ENCODE measurements around the gene RAP2B.
"Not testable (repeated sequence)": the region's sequence is repeated elsewhere in the genome, so short reads cannot be mapped to it uniquely, and the experiment has no call there.

RAP2B gene

GRCh38 chr3:153161714-153162512, at the start of gene RAP2B:
Gene RAP2B, plus strand, starts transcription at chr3:153162226. Its CDS starts 468 bp downstream, at chr3:153162694.
- DNase-seq = peak; percentile 89

DNA sequence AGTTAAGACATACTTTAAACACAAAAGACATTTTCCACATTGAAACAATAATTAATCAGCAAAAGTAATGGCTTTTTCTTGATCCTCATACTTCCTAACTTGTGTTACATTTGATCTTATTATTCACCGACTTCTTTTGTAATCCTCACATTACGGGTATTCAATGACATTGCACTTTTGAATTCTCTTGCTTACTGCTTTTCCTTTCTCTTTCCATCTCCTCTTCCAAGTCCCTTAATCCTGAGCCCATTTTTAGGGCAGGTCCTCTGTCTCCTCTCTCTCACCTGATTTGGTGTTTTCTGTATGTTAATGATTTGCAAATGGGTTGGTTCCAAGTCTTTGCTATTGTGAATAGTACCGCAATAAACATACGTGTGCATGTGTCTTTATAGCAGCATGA, 48.5 kb upstream of the RAP2B start:
- no peak for DNase-seq

DNA sequence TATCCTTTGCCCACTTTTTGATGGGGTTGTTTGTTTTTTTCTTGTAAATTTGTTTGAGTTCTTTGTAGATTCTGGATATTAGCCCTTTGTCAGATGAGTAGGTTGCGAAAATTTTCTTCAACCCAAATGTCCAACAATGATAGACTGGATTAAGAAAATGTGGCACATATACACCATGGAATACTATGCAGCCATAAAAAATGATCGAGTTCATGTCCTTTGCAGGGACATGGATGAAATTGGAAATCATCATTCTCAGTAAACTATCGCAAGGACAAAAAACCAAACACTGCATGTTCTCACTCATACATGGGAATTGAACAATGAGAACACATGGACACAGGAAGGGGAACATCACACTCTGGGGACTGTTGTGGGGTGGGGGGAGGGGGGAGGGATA, 47.8 kb upstream of the RAP2B start:
- DNase-seq = not testable (repeated sequence)

DNA sequence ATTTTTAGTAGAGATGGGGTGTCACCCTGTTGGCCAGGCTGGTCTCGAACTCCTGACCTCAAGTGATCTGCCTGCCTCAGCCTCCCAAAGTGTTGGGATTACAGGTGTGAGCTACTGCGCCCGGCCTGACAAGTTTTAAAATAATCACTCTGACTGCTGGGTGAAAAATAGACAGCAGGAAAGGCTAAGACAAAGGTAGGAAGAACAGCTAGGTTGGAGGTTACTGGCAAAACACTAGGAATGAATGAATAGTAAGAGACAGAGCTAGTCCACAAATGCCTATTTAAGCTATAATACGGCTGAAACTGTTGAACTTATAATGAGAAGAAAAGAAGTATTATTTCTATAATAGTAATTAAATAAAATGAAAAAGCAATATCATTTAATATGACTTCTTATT, 46.7 kb upstream of the RAP2B start:
- no peak for DNase-seq

GRCh38 chr3:153127788-153128187, 34.2 kb upstream of the RAP2B start:
- DNase-seq = no peak

DNA sequence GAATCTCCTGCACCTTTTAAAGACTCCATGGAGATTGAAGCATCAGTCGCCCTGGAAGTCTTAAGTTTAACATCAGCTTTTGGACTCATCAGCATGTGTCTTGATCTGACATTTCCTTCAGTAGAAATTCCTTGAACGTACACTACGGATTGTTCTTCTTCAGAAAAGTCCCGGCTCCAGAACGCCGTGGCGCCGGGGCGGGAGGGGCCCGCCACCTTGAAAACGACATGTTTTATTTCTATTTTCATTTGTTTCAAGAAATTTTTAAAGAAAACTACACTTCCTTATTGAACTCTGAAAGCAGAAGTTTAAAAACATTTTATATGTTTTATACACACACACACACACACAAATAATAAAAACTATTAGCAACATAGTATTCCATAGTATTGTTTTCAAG, 32.6 kb upstream of the RAP2B start:
- no peak for DNase-seq

DNA sequence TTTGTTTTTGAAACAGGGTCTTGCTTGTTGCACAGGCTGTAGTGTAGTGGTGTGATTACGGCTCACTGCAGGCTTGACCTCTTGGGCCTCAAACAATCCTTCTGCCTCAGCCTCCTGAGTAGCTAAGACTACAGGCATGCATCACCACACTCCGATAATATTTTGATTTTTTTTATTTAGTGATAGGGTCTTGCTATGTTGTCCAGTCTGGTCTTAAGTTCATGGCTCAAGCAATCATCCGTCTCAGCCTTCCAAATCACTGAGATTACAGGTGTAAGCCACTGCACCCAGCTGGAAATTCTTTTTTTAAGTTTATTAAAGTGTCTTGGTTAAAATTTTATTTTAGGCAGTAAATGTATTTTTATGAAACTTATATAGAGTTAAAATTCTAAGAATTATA, 32.2 kb upstream of the RAP2B start:
- no peak for DNase-seq

DNA sequence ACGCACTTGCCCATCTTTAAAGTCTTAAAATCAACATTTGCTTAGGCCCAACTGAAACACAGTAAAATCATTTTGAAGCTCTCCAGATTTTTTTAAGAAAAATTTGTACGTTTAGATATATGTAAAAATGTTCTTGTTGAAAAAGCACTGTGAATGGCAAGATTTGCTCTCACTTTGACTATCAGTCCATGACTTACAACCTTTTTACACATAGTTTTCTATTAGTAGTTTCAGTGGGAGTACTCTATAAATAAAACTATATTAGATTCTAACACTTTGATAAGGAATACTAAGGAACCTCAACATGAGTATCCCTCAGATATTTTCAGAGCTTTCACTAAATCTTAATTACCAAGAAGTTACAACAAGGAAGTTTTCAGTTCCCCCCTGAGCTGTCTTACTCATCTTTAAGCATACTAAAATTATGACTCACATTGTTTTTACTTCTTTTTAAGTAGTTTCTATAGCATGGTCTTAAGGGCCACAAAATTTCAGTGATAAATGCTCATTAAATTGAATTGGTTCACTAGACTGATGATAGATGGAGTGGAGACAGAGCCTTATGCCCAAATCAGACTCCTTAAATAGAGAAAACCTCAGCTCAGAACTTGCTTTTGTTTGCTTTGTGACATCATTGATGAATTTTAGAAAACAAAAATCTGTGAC, 31.6 kb upstream of the RAP2B start:
- peak; percentile 3 for DNase-seq

GRCh38 chr3:153137626-153138025, 24.4 kb upstream of the RAP2B start:
- DNase-seq = no peak

GRCh38 chr3:153138276-153139210, 23.5 kb upstream of the RAP2B start:
- DNase-seq = peak; percentile 89

DNA sequence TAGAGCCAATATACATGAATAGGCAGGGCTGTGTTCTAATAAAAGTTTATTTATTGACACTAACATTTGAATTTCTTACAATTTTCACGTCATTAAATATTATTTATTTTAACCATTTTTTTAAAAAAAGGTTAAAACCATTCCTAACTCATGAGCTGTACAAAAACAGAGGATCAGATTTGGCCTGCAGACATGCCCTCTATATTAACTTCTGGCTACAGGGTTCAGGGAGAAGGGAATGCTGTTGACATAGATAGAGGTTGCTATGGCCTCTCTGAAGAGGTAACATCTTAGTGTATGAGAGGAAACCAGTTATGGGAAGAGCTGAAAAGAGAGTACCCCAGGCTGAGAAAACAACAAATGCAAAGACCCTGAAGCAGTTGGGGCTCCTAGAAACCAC, 19.1 kb upstream of the RAP2B start:
- DNase-seq = no peak

GRCh38 chr3:153144071-153144470, 18.0 kb upstream of the RAP2B start:
- DNase-seq = no peak

DNA sequence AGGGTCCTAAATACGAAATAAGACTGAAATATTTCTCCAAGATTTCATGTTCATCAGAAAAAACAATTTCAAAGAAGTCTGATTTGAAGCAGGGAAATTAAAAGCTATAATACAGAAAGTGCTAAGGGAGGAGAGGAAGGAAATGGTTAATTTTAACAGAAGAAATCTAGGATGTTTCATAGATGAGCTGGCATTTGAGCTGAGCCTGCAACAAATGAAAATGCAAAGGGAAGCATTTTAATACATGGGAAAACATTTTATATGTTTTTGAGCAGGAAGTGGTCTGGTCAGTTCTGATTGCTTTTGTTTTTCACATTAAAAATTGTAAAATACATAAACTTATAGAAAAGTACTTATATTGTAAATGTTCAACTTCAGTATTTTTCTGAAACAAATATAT, 17.2 kb upstream of the RAP2B start:
- DNase-seq = no peak

GRCh38 chr3:153145454-153145853, 16.6 kb upstream of the RAP2B start:
- DNase-seq = no peak

DNA sequence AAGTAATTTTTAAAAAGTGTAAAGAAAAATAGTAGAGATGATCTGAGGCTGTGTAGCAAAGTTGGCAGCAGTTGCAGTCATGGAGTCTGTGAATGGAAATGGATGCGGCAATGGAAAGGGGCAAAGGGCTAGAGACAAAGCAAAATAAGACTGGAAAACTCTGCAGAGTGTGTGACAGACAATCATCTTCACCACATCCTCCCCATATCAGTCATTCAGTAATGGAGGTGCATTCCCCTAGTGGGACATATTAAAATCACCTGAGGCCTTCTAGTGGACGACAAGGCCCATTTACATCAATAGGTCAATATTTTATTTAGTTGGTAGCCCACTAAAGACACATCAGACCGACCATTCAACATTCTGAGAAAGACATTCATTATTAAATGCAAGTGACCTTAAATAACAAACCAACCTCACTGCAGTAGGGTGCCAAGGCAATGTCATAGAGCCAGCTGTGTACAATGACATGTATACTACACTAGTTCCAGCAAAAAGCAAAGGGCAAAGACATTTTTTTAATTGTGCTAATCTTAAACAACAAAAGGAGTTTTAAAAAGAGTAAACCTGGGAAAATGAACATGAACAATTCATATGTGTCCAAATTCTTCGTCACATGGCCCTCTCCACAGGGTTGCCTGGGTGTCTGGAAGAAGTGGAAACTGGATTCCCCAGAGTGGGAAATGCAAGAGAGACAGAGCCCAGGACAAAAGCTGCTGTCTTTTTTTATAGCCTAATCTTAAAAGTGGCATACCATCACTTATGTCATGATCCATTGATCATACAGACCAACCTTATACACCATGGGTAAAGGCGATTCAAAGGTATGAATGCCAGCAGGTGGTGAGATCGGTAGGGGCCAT, 15.6 kb upstream of the RAP2B start:
- DNase-seq = no peak

DNA sequence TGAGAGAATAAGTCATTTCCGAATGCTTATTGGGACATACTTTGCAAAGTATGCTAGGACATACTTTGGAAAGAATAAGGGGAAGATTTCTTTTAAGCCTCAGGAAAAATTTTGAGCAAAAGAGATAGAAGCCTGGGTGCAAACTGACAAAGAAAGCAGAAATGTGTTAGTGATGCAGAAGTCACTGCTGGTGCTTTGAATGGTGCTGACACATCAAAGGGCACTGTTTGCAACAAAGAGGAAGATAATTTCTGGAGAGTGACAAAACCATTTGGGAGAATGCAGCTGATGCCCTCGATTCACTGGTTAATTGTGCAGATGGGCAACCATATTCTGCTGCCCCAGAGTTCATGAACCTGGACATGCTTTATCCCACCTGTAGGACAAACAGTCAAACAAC, 11.0 kb upstream of the RAP2B start:
- no peak for DNase-seq

- DNase-seq = not testable (repeated sequence)
Observed at GRCh38 chr3:153155786-153156185, 6.2 kb upstream of the RAP2B start.

- DNase-seq = no peak
Observed at GRCh38 chr3:153158189-153158588, 3.8 kb upstream of the RAP2B start.

- no peak for DNase-seq
Observed at GRCh38 chr3:153158961-153159735, 2.9 kb upstream of the RAP2B start.

DNA sequence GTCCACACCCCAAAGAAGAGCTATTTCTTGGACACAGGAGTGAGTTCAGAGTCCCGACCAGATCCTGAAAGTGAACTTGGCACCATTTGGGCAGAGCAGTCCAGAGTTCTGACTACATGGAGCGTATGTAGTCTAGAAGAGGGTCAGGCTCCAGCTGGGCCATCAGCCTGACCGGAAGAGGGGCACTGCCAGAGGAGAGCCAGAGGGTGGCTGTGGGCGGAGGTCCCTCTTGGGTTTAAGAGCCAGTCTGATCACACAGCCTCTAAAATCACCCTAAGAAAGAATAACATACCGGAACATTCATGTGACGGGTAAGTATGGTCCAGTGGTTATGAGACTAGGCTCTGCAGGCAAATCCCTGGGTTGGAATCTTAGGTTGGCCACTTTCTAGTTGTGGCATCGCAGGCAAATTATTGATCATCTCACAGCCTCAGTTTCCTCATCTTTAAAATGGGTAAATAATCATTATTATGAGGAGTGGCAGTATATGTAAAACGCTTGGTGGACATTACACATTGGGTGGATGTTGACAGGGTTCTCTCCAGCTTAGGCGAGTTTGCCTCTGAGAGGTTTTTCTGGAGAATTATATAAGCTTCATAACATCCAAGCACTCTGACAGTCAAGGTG, 2.1 kb upstream of the RAP2B start:
- DNase-seq = no peak
